ENCODE data around the gene NRAP.

DNA sequence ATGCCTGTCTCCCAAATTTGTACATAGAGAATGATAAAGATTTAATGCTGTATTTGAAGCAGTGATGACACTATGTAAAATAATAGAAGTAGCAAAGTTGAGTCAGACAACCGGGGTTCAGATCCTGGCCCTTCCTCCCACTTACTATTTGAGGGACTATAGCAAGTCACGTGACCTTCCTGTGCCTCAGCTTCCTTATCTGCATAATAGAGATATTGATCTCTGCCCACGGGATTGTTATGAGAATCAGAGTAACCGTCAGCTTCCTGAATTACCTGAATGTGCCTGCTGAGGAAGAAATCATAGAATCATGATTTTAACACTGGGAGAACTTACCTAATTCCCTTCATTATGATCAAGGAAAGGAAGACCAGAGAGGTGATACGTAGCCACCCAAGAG, 42.8 kb upstream of the NRAP start:
- TF ChIP-seq, protein P1, sequence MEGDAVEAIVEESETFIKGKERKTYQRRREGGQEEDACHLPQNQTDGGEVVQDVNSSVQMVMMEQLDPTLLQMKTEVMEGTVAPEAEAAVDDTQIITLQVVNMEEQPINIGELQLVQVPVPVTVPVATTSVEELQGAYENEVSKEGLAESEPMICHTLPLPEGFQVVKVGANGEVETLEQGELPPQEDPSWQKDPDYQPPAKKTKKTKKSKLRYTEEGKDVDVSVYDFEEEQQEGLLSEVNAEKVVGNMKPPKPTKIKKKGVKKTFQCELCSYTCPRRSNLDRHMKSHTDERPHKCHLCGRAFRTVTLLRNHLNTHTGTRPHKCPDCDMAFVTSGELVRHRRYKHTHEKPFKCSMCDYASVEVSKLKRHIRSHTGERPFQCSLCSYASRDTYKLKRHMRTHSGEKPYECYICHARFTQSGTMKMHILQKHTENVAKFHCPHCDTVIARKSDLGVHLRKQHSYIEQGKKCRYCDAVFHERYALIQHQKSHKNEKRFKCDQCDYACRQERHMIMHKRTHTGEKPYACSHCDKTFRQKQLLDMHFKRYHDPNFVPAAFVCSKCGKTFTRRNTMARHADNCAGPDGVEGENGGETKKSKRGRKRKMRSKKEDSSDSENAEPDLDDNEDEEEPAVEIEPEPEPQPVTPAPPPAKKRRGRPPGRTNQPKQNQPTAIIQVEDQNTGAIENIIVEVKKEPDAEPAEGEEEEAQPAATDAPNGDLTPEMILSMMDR (IDR thresholded peaks at IDR 0.05): no peak
- TF ChIP-seq POLR2A (IDR thresholded peaks at IDR 0.05) (no peak), POLR2AphosphoS5 (IDR thresholded peaks at IDR 0.05) (no peak), EP300 (IDR thresholded peaks at IDR 0.05) (no peak)

All from suprapubic skin (tissue), 4 donors.